LNCAP (cell line): Measurements from ENCODE around the gene FUT3.

Experiments used
- CTCF ChIP-seq: fragments of 450-650 bp; IDR thresholded peaks from 2 replicates; pipeline ENCODE4 v1.5.1; 2017; ENCODE audit warnings: mild to moderate bottlenecking

FUT3 gene

DNA sequence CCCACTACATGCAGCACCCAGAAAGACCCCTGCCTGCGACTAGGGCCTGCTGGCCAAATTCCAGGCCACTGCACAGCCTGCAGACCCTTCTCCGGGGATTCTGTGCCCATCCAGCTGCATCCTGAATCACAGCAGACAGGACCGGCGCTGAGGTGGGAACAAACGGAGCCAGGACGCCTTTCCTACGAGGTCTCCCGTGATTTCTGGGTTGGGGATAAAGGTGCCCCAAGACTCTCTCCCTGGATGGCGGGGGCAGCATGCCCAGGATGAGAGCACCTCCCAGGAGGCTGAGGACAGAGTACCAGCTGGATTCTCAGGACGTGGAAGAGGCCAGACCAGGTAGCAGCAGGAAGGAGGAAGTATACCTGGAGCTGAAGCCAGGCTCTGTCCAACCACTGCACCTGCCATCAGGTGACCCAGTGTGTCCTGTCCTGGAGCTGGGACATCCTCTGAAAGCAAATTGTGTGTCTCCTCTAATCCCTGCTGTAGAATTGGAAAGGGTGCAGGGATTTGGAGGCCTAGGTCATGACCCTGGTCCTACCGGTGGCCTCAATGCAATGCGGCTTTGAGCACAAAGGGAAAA is 22.5 kb upstream of the FUT3 start:
- TF ChIP-seq CTCF: no peak

GRCh38 chr19:5870986-5871394 is 19.7 kb upstream of the FUT3 start:
- no peak for TF ChIP-seq CTCF

GRCh38 chr19:5867201-5868136 is 16.2 kb upstream of the FUT3 start:
- TF ChIP-seq CTCF: no peak

DNA sequence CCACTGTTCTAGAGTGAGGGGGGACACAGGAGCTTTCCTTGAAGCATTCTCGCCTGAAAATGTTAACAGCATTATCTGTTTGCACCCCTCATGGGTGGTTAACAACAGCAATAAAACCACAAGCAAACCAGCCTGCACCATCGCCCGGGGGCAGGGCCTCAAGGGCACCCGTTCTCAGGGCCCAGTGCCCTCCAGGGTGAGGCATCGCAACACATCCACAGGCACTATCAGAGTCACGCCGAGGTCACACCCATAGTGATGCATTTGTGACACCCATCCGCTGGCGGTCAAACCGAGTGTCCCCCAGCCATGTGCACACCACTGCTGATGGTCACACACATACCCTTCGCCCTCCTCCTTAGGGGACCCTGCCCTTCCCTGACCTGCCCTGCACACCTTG is 14.5 kb upstream of the FUT3 start:
- TF ChIP-seq CTCF: no peak

- no peak for TF ChIP-seq CTCF
Measured at GRCh38 chr19:5864725-5865486, 13.7 kb upstream of the FUT3 start.

DNA sequence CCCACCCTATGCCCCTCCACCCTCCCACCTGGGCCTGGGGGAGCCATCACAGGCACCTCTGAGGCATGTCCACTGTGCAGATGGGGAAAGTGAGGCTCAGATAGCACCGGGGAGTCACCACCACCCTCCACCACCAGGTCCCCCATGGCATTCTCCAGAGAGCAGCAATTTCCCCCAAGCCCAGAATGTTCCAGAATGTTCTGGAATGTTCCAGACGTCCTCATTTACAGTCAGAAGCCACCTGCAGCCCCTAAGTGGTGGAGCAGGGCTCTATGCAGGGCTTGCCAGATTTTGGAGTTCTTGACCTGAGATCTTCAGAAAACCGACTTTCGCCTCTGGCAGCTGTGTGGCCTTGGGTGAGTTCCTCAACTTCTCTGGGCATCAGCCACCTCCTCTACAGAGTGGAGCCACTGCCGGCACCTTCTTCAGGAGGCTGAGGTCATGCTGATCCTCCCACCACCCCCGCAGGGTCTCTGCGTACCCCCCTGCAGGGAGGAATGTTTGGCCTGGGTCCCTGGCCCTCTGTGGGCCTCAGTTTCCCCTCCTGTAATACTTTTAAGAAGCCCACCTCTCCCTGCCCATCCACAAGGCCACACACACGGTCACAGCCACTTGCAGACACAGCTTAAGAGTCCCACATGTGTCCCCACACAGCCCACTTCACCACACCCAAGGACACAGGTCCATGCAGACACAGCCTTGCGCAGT is 12.9 kb upstream of the FUT3 start:
- no peak for TF ChIP-seq CTCF

DNA sequence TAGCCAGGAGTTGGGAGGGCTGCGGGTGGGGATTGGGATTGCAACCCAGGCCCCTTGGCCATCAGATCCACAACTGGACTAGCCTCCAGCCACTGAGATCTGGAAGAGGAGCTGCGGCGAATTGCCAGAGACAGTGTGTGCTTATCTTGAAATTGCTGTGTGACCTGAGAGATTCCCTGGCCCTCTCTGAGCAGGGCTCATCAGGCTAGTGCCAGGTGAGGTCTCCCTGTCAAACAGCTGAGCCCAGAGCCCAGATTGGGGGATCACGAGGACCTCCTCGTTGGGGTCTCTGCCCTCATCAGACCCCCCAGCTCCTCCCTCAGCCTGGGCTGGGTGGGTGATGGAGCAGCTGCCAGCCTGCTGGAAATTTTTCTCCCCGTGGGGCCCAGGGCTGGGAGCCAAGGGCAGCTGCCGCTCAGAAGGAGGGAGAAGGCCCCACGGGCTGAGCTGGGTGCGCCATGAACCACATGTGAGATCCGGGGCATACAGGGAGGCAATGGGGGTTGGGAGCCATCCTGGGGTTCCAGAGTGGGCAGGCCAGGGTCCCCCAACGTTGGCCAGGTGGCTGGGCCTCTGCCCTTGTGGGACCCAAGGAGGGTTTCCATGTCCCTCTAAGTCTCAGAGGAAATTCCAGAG is 11.9 kb upstream of the FUT3 start:
- TF ChIP-seq CTCF: no peak
